ENCODE measurements around the gene BCL2L1.

The BCL2L1 gene

DNA sequence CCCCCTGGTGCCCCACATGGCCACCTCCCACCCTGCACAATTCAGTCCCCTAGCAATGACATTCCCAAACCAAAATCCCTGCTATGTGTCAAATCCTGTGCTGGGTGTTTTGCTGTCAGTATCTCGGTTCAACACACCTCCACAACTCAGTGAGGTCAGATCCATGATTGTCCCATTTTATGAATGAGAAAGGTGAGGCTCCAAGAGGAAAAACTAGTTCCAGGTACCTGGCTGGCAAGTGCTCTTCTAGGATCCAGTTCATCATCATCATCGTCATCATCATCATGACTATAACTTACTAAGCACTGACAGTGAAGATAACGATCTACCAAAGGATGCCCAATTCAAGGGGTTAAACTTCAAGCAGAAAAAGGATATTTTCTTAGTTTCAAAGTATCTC lies 102.4 kb downstream of the BCL2L1 start:
- TF ChIP-seq GATA2 (IDR thresholded peaks at IDR 0.05; ENCODE audit: low read depth, low read length), result no peak
- no peak; the same call in 1 of the 2 replicates for TF ChIP-seq GATA3 (IDR thresholded peaks at IDR 0.05; ENCODE audit: low read depth, low read length)

- TF ChIP-seq GATA3 (IDR thresholded peaks at IDR 0.05; ENCODE audit: low read depth, low read length) (no peak), GATA2 (IDR thresholded peaks at IDR 0.05; ENCODE audit: low read depth, low read length) (no peak)
These were observed 105.1 kb downstream of the BCL2L1 start for GRCh38 chr20:31617432-31618104.

- TF ChIP-seq GATA2 (IDR thresholded peaks at IDR 0.05; ENCODE audit: low read depth, low read length), result no peak
- no peak for TF ChIP-seq GATA3 (IDR thresholded peaks at IDR 0.05; ENCODE audit: low read depth, low read length)
These were observed 107.3 kb downstream of the BCL2L1 start for GRCh38 chr20:31615416-31615815.
